Activated CD8-positive, alpha-beta memory T cell treated with anti-CD3 and anti-CD28 coated beads for 4 hours (primary cell): ENCODE data around the gene FDPS.
"Not testable (repeated sequence)": the region's sequence is repeated elsewhere in the genome, so short reads cannot be mapped to it uniquely, and the experiment has no call there.

Source experiments
- DNase-seq, 2 donors: peaks; one replicate each; pipeline ENCODE4 v3.0.0-alpha.2; 2020; ENCODE audit warnings: low read depth in 2 of 2

Gene FDPS

DNA sequence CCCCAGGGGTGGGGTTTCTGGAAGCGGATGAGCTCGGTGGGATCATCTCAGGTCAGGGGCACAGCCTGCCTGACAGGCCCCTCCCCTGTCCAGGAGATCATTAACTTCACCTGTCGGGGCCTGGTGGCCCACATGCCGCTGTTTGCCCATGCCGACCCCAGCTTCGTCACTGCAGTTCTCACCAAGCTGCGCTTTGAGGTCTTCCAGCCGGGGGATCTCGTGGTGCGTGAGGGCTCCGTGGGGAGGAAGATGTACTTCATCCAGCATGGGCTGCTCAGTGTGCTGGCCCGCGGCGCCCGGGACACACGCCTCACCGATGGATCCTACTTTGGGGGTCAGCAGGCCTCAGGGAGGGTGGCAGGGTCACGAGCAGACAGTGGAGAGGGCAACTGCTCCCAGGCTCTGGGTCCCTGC lies 23.0 kb upstream of the FDPS start:
- DNase-seq = no peak

- DNase-seq = no peak
Measured at GRCh38 chr1:155286544-155286943, 22.1 kb upstream of the FDPS start.

DNA sequence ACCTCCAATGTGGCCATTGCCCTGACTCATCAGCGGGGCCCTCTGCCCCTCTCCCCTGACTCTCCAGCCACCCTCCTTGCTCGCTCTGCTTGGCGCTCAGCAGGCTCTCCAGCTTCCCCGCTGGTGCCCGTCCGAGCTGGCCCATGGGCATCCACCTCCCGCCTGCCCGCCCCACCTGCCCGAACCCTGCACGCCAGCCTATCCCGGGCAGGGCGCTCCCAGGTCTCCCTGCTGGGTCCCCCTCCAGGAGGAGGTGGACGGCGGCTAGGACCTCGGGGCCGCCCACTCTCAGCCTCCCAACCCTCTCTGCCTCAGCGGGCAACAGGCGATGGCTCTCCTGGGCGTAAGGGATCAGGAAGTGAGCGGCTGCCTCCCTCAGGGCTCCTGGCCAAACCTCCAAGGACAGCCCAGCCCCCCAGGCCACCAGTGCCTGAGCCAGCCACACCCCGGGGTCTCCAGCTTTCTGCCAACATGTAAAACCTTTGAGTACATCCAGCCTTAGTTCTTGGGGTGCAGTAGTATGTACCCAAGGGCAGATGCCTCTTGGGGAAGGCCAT lies 20.6 kb upstream of the FDPS start:
- no peak for DNase-seq

DNA sequence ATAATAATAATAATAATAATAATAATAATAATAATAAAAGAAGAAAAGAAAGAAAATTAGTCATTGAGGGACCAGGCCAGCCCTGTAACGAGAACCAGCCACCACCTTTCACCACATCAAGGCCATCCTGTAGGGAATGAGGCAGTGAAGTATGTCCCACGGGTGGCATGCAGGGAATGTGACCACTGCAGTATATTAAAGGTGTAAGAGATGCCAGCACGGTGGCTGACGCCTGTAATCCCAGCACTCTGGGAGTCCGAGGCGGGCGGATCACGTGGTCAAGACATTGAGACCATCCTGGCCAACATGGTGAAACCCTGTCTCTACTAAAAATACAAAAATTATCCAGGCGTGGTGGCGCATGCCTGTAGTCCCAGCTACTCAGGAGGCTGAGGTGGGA lies 17.7 kb upstream of the FDPS start:
- not testable (repeated sequence) for DNase-seq

GRCh38 chr1:155293086-155293749 lies 15.4 kb upstream of the FDPS start:
- no peak for DNase-seq

GRCh38 chr1:155294520-155295182 lies 14.0 kb upstream of the FDPS start:
- DNase-seq = no peak

- DNase-seq = no peak
Measured at GRCh38 chr1:155295183-155295941, 13.3 kb upstream of the FDPS start.

- DNase-seq = no peak
Measured at GRCh38 chr1:155295942-155296267, 12.8 kb upstream of the FDPS start.

DNA sequence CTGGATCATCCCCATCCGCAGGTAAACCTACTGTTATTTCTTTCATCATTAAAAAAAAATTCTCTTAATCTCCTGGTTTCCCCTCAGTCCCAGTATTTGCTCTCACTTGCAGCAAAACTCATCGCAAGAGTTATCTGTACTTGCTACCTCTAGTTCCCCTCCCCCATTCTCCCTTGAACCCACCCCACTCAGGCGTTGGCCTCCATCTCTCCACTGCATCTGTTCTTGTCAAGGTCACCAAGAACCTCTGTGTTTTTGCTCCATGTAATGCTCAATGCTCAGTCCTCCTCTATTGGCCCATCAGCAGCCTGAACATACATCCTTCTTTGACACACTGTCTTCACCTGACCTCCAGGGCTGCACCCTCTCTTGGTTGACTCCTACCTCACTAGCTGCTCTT lies 12.0 kb upstream of the FDPS start:
- DNase-seq = no peak

DNA sequence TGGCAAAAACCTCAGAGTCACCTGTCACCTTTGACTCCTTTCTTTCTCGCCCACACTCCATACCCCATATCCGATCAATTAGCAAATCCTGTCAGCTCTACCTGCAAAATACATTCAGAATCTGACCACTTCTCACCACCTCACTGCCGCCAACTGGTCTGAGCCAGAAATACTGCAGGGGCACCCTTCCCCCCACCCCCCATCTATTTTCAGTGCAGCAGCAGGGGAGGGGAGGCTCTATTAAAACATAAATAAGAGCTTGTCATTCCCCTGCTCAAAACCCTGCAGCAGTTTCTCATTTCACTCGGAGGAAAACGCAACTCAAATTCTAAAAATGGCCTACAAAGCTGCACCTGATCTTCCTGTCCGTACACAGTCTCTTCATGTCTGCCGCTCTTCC lies 11.3 kb upstream of the FDPS start:
- no peak for DNase-seq

DNA sequence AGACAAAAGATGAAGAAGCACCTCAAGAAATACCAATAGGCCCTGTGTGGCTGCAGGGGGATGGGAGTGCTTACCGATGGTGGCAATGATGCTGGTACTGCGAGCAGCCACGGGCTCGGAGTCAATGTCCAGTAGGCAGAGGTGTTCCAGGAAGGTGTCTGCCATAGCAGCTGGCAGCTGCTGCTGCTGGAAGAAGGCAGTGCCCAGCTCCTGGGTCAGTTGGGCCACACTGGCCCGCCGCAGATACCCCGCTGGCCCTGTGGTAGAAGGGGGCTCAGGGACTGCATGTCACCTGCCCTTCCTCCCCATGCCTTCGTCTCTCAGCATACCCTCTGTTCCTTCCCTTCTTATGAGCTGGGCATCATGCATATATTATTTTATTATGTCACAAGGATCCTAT lies 8.6 kb upstream of the FDPS start:
- DNase-seq = no peak

DNA sequence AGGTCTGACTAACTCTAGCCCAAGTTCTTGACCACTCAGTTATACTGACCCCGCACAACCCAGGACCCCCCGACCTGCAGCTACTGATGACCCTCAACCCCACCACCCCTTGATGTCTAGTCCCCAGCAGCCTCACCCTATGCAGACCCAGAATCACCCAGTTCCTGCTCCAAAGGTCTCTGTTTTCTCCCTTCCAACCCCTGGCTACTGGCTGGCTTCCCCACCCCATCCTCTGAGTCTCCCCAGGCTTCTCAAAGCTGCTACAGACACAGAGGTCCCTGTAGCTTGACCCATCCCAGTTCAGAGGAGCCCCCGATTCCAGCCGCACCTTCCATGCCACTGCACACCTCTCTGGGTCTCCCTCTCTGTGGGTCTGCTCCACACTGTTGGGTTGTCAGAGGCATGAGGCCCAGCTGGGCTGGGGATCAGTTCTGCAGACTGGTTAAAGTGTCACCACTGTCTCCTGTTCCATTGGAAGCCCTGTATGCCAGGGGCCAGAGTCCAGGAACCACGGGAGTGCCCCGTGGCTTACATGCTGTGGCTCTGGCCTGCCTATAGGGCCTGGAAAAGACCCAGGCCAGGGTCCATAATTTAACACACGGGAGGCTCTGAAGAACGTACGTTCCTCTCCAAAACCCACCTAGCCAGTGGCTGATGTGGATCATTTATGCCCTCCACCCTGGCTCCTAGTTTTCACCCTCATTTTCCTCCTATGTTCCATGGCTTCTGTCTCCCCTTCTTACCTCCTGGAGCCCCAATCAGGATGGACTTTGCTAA lies 7.9 kb upstream of the FDPS start:
- no peak for DNase-seq

GRCh38 chr1:155301342-155301841 lies 7.3 kb upstream of the FDPS start, which contains the start of gene PKLR:
TSS of gene PKLR (minus strand) at chr1:155301438. CDS start at chr1:155301395, 43 bp downstream.
- no peak for DNase-seq

DNA sequence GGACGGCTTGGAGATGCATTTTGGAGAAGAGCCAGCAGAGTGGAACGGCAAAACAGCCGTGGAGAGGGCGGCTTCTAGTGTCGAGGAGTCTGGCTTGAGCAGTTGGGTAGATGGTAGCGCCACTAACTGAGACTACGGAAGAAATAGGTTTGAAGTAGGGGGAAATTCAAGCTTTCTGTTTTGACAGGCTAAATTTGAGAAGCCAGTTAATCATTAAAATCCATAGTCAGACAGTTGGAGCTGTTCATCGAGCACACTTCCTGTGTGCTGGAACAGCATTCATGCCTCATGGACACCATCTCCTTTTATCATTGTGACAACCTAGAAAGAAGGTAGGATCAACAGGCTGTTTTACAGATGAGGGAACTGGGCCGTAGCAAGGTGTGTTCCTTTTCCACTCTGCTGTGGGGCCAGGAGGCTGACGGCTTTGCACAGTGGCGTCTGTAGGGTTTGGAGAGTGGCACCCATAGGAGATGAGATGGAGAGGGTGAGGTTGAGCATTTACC lies 4.1 kb upstream of the FDPS start:
- DNase-seq = no peak

GRCh38 chr1:155305881-155306391 lies 2.7 kb upstream of the FDPS start:
- DNase-seq = no peak

DNA sequence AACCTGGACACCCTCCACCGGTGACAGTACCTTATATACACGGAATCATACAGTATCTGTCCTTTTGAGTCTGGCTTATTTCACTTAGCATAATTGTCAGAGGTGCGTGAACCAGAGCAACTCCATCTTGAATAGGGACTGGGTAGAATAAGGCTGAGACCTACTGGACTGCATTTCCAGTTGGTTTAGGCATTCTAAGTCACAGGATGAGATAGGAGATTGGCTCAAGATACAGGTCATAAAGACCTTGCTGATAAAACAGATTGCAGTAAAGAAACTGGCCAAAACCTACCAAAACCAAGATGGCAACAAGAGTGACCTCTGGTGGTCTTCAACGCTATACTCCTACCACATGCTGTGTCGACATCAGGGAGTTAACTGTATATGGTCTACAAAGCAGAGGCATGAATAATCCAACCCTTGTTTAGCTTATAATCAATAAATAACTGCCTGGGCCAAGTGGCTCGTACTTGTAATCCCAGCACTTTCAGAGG lies 1.4 kb upstream of the FDPS start:
- DNase-seq = no peak

- no peak for DNase-seq
Measured at GRCh38 chr1:155309423-155310021, 856 bp downstream of the FDPS start.

DNA sequence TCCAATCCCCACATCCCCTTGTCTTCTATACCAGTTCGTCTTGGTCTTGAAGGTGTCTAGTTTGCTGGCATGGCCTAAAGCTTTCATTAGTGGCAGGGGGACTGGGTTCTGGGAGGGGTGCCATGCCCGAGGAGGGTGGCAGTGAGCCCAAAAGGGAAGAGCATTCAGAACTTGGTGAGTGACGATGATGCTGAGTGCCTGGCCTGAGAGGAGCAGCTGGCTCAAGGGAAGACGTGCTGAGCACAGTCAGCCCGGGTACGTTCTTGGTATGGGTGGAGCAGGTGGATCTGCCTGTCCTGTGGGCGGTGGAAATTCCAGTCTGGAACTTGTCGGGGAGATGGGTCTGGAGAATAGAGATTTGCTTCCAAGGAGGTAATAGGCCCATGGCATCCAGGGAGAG lies 4.6 kb downstream of the FDPS start:
- no peak for DNase-seq

GRCh38 chr1:155316922-155317321 lies 8.3 kb downstream of the FDPS start:
- no peak for DNase-seq

GRCh38 chr1:155318082-155318481 lies 9.4 kb downstream of the FDPS start:
- no peak for DNase-seq

GRCh38 chr1:155319536-155319935 lies 10.9 kb downstream of the FDPS start:
- no peak for DNase-seq
